GM19328 (cell line): ENCODE results near the gene PIGK.
A peak's percentile ranks its signal among the peaks of the same experiment; 100 is the strongest.
"Not testable (repeated sequence)": the region's sequence is repeated elsewhere in the genome, so short reads cannot be mapped to it uniquely, and the experiment has no call there.

ENCODE experiments used
- ATAC-seq: cut with Tn5 transposase; IDR thresholded peaks from one replicate; pipeline ENCODE4 v1.9.1; 2021; ENCODE audit warnings: mild to moderate bottlenecking, moderate library complexity; ENCODE audit not compliant: unreplicated experiment

Gene PIGK

DNA sequence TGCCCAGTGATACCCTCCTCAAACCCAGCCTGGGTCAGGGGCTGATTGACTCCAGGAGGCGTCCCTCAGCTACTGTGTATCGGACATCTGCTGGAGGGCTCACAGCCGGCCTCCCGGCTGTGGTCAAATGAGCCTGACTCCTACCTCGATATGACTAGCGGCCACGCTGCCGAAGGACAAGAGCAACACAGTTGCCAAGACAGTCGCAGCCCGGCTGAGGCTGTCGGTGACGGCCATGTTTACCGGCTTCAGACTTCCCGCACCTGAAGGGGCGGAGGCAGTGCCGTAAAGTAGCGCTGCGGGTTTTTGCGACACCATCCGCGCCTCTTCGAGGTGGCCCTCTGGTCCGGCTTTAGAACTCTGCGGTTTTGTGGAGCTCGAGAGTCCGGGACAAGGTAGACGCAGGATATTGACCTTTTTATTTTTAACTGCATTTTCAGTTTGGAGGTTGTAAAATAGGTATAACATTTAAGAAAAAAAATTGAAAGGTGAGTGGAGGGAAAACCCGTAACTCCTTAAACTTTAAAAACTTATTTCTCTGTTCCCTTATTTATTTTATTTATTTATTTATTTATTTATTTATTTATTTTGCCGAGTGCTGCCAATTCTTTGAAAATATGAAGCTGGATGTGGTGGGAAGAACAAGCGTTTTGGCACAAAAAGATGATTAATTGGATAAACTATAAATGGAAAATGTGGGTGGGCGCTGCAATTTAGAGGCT is at the start of gene PIGK:
Gene PIGK, minus strand, starts transcription at position 265 of the 722 bp plus-strand sequence. Its CDS starts 28 bp downstream, at position 237.
- ATAC-seq = peak; percentile 89

DNA sequence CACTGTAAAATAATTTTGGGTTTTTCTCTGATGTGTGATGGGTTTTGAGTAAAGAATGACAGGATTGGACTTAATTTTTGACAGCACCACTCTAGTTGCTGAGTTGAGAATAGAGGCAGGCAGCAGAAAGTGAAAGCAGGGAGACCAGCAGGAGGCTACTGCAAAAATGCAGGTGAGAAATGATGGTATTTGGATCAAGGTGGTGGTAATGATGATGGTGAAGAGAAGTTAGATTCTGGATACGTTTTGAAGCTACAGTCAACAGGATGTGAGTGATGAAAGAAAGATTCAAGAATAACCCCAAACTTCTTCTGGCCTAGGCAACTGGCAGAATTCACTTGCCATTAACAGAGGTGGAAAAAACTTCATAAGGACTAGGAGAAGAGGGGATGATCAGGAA is 47.8 kb upstream of the PIGK start:
- ATAC-seq = no peak

DNA sequence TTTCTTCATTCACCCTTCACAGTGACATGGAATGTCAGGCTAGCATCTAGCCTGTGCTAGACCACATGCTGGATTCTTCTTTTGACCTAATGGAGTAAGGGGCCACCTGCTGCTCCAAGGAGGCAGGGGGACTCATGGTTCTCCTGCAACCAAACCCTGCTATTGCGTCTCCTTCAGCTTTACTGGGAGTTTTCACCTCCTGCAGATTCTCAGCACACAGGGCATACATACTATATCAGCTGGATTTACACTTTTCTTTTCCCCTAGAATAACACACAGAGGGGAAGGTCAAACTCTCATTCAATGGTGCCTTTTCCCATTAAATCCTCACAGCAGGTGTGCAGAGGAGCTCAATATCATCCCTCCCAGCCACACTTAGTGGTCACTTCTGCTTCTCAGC is 46.0 kb upstream of the PIGK start:
- ATAC-seq = no peak

DNA sequence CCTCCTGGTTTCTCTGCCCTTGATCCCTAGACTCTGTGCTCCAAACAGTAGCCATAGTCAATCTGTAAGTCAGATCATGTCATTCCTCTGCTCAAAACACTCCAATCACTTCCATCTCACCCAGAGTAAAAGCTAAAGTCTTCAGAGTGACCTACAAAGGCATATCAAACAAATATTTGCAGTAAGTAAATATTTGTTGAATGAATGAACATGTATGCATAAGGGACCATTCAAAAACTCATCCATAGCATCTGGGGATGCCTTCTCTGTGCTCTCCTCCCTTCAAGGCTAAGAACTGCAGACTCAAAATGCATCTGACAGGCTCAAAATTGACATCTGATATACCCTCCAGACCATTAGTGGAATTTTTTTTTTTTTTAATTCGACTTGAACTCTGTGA is 44.5 kb upstream of the PIGK start:
- ATAC-seq = no peak

DNA sequence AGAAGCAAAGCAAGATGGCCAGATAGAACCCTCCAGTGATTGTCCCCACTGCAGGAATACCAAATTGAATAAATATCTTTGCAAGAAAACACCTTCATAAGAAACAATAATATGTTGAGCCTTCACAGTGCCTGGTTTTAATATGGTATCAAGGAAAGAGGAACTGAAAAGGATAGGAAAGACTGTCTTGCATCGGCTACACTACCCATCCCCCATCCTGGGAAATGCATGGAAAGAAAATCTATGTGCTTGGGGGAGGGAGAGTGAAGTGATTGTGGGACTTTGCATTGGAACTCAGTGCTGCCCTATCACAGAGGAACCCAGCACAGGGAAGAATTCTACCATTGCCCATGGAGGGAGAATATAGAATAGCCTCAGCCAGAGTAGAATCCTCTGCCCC is 34.0 kb upstream of the PIGK start:
- no peak for ATAC-seq

DNA sequence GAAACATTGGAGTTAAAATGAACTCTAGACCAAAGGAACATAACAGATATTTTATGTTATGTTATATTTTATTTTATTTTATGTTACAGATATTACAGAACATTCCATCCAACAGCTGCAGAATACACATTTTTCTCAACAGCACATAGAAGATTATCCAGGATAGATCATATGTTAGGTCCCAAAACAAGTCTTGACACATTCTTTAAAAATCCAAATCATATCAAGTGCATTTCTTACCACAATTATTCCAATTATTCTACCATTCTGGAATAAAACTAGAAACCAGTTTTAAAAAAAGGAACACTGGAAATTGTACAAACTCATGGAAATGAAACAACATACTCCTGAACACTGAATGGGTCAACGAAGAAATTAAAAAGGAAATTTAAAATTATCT is 30.9 kb upstream of the PIGK start:
- no peak for ATAC-seq

DNA sequence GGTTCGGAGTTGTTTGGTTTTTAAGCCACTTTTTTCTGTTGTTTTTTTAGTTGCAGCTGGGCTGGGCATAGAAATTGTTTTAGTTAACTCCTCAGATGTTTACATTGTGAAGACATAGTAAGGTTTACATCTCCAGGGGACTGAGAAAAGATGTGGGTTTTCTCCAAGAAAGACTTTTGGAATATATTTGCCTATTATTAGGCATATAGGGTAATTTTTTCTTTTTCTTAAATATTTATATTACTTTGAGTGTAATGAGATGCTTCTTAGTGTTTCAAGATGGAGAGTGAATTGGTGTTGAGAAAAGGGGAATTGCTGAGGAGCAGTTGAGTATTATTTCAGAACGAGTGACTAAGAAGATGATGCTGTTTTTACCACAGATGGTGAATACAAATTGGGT is 26.6 kb upstream of the PIGK start:
- no peak for ATAC-seq

DNA sequence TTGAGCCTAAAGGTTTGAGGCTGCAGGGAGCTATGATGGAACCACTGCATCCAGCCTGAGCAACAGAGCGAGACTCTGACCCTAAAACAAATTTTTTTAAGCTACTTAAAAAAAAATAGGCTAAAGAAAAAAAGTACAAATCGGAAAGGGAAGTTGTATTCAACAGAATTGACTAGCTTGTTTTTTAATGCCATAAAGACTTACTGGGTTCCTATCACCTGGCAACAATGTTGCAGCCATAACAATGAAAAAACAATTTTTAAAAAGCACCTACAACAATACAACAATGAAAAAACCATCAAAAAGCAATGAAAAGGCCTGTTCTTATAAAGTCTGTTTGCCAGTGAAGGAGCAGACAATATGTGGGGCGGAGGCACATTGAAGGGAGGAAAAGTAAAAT is 20.1 kb upstream of the PIGK start:
- no peak for ATAC-seq

DNA sequence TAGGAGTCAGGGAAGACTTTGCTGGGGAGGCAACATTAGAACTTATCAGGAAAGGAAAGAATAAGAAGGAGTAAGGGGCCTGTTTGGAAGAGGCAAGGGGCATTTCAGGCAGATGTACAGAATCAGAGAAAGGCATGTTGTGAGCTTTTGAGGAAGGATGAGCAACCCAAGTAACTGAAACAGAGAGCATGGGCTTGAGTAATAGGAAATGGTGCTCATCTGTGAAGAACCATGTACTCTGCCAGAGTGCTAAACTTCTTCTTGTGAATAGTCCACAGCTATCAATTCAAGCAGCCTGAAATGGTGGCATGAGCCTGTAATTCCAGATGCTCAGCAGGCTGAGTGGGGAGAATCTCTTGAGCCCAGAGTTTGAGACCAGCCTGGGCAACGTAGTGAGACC is 19.2 kb upstream of the PIGK start:
- no peak for ATAC-seq

DNA sequence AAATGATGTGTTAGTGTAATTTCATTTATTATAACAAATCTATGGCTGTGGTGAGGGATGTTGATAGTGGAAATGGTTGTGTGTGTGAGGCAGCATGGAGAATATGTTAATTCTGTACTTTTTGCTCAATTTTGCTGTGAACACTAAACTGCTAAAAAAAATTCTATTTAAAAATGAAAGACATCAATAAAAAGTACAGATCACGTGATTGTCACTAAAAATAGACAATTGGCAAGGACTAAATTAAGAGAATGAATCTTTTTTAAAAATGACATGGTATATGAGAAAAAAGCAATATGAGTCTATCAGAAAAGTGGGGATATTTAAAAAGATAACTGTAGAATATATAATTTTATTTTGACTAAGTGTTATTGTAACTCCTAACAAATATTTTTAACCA is 15.7 kb upstream of the PIGK start:
- no peak for ATAC-seq

DNA sequence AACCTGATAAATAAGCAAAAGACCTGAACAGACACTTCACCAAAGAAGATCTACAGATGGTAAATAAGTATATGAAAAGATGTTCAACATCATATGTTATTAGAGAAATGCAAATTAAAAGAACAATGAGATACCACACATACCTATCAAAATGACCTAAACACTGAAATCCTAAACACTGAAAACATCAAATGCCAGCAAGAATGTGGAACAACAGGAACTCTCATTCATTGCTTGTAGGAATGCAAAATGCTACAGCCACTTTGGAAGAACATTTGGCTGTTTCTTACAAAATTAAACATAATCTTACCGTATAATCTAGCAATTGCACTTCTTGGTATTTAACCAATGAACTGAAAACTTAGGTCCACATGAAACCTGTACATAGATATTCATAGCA is 14.9 kb upstream of the PIGK start:
- no peak for ATAC-seq

DNA sequence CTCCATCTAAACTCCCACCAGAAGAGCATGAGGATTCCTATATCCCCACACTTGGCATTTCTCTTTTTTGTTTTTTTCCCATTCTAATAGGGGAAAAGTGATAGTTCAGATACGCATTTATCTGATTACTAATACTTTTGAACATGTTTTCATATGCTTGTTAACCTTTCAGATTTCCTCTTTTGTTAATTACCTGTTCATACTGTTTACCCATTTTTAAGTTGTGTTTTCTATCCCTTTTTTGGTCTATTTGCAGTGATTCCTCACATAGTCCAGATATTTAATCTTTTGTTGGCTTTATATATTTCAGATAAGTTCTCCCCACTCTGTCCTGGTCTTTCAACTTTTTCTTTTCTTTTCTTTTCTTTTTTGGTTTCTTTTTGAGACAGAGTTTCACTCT is 13.6 kb upstream of the PIGK start:
- no peak for ATAC-seq

DNA sequence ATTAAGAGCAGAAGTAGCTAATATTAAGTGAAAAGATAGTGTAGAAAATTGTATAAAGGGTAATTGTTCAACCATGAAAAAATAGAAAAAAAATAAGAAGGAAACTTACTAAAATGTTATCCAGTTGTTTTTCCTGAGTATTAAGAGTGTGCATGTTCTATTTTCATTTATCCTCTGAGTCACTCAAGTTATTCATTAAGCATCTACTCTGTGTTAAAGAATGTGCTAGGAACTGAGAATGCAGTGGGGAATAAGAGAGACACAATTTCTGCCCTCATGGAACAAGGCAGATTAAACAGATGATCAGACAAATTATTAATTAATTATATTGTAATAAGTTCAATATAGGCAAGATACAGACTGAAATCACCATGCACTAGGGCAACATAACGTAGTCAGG is 10.8 kb upstream of the PIGK start:
- ATAC-seq = no peak

DNA sequence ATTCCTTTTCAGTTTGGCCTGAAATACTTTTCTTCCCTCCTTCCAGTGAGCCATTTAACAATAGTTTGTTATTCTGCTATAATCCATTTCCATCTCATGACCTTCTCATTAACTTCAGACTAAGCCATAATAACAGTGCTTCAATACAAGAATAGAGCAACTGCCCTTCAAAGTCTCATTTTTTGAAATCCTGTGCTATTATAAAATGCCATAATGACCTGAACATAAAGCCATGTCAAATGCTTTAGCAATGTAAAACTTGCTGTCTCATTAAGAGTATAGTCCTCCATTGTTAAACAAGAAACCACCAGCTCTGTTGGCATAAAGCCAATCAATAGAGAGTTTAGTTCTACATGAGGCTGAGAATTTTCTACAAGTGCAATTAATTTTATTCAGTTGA is 9.6 kb upstream of the PIGK start:
- ATAC-seq = no peak

DNA sequence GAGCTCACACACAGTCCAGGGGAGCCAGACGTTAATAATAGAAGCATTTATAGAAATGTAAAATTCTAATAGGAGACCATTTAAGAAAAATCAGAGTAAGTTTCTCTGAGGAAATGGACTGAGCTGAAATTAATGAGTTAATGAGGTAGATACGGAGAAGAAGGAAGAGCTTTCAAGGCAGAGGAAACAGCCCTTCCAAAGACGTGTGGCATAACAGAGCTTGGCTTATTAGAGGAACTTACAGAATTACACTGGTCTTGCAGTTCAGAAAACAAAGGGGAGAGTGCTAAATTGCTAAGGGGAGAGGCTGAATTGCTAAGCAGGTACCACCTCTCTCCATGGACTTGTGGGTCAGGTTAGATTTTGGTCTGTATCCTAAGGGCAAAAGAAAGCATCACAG is 8.2 kb upstream of the PIGK start:
- ATAC-seq = no peak

DNA sequence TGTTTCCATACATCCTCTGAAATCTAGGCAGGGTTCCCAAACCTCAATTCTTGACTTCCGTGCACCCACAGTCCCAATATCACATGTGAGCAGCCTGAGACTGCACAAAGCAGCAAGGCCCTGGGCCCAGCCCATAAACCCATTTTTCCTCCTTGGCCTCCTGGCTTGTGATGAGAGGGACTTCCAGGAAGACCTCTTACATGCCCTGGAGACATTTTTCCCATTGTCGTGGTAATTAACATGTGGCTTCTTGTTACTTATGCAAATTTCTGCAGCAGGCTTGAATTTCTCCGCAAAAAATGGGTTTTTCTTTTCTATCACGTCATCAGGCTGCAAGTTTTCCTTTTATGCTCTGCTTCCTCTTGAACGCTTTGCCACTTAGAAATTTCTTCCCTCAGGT is 3.3 kb upstream of the PIGK start:
- no peak for ATAC-seq

DNA sequence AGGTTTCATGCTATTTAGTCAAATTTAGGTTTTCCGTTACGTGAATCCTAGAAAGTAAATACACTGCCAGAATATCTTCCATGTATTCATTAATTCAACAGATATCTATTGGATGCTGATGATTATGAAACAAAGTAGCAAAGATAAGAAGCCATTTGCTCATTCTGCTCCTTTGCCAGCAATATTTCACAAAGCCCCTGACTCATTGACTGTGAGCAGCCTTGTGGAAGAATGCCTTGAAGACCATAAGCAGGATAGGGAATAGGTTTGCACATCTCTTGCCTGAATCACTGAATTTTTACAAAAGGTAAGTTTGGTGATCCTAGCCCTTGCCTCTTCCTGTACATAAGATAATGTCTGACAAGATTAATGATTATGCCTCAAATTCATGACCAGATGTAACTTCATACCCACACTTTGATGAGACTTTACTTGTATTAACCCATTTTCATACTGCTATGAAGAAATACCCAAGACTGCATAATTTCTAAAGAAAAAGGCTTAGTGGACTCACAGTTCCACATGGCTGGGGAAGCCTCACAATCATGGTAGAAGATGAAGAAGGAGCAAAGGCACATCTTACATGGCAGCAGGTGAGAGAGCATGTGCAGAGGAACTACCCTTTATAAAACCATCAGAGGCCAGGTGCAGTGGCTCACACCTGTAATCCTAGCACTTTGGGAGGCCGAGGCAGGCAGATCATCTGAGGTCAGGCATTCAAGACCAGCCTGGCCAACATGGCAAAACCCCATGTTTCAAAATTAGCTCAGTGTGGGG is 1.6 kb upstream of the PIGK start:
- ATAC-seq = no peak

DNA sequence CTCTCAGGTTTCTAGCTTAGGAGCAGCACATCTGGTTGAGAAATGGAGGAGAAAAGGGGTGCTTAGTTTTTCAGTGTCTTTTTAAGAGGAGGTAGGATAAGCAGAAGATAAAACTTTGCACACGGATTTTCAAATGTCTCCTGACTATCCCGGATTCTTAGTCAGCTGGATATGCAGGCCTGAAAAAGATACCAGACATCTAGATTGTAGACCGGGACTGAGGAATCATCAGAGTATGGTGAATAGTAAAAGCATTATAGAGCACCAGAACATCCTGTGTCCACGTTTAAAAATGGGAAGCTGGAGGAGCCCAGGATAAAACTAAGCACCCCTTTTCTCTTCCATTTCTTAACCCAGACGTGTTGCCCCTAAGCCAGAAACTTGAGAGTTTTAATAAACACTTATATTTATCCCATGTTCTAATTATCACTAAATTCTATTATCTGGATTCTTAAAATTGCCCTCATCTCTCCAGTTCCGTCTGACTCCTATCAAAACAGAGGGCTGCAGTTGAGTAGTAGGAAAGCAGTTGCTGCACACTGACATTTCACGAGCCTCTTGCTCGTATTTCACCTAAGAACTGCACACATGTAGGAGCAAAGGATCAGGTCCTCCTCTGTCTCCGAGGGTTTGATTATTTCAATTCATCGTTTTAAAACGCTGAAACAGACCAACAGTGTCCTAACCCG is 609 bp downstream of the PIGK start:
- peak; percentile 30 for ATAC-seq

DNA sequence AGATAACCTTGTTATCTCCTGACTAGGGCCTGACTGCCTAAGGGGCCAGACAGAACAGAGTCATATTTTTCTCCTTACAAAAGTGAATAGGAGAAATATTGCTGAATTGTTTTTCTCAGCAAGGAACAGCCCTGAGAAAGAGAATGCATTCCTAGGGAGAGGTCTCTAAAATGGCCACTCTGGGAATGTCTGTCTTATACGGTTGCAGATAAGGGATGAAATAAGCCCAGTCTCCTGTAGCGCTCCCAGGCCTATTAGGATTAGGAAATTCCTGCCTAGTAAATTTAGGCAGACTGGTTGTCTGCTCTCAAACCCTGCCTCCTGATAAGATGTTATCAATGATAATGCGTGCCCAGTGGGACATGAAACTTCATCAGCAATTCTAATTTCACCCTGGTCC is 15.2 kb downstream of the PIGK start:
- not testable (repeated sequence) for ATAC-seq

DNA sequence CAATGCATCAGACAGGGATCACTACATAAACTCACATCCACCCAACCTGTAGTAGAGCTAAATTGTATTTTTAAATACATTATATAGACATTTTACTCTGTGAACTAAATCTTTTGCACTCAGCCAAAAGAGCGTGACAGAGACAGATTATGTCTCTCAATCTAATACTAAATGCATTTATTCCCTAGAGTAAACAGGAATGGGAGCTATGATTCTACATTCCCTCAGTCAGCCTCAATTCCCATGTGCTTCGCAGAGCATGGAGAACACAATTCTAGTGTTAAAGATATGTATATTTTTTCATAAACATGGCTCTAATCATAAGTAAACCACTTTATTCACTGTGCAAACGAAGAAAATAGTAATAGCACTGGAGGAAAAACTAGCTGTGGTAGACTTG is 16.5 kb downstream of the PIGK start:
- no peak for ATAC-seq

DNA sequence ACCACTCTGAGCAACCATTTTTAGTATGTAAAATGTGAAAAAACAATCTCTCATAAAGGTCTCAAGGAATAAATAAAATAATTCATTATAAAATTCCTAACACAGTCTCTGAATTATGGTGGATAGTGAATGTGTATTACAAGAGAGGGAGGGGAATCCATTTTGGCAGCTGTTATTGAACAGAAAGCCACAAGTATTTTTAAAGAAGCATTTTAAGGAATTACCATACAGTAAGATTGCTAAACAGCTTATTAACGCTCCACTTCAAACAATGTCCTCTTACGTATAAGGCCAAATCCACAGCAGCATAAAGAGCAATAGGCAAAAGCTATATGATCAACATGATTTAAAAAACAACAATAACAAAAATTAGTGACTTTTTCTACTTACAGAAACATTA is 18.4 kb downstream of the PIGK start:
- no peak for ATAC-seq

DNA sequence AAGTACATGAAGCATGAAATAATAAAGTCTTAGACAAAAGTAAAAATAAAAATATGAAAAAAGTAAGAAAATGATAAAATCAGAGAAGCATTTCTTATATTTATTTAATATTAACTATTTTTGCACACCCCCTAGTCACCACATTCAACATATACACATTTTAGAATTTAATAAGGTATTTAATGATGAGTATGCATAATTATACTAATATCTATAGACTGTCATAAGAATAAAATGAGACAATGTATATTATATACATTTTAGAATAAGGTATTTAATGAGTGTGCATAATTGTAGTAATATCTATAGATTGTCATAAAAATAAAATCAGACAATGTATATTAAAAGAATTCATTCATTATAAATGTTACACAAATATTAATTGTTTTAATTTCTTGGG is 18.9 kb downstream of the PIGK start:
- ATAC-seq = no peak
